ENCODE measurements around the gene SLC28A3. TPM values are rescaled to one million over a fixed set of nuclear protein-coding genes. Genes with fewer than 3 reads are reported as not detected.
"Not testable (repeated sequence)": the region's sequence is repeated elsewhere in the genome, so short reads cannot be mapped to it uniquely, and the experiment has no call there.

The SLC28A3 gene, protein sequence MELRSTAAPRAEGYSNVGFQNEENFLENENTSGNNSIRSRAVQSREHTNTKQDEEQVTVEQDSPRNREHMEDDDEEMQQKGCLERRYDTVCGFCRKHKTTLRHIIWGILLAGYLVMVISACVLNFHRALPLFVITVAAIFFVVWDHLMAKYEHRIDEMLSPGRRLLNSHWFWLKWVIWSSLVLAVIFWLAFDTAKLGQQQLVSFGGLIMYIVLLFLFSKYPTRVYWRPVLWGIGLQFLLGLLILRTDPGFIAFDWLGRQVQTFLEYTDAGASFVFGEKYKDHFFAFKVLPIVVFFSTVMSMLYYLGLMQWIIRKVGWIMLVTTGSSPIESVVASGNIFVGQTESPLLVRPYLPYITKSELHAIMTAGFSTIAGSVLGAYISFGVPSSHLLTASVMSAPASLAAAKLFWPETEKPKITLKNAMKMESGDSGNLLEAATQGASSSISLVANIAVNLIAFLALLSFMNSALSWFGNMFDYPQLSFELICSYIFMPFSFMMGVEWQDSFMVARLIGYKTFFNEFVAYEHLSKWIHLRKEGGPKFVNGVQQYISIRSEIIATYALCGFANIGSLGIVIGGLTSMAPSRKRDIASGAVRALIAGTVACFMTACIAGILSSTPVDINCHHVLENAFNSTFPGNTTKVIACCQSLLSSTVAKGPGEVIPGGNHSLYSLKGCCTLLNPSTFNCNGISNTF
- not detected in 2 replicates for total RNA-seq (2014; rRNA removed)
- Bru-seq, nascent RNA = percentile 8 among the genes with signal in this experiment
- percentile 1 among the genes with signal in this experiment for BruChase-seq, experiment 1, labeled RNA remaining after a 6-hour chase
- percentile 1 among the genes with signal in this experiment for BruChase-seq, experiment 2, labeled RNA remaining after a 2-hour chase
- long read RNA-seq = 0 reads

DNA sequence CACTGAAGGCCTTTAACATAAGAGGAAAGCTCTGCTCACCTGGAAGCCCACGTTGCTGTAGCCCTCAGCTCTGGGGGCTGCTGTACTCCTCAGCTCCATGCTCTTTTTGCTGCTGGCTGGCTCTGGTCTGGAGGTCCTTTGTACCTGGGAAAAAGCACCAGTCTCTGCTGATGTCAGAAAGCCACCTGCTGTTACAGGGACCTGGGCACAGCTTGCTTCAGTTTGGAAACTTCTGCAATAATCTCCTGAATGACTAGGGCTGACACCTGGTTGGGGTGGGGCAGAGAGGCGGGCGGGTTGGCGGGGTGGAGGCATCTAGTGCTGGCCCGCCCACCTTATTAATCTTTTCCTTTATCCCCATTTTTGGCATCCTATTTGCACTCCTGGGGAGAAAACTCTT is at the start of gene SLC28A3:
SLC28A3 (minus strand) TSS at position 224 of the 400 bp plus-strand sequence; CDS start at position 99, 125 bp downstream.
- no peak for ATAC-seq

DNA sequence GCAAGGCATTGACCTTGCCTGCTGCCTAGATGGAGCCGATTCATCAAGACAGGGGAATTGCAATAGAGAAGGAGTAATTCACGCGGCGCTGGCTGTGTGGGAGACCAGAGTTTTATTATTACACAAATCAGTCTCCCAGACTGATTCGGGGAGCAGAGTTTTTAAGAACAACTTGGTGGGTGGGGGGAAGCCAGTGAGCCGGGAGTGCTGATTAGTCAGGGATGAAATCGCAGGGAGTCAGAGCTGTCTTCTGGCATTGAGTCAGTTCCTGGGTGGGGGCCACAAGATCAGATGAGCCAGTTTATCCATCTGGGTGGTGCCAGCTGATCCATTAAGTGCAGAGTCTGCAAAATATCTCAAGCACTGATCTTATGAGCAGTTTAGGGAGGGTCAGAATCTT is 49.7 kb upstream of the SLC28A3 start:
- peak; percentile 37 for DNase-seq
- intact Hi-C loops (cut with micrococcal nuclease) = loop anchor here (10.0 kb wide), 2 partner anchors 1305 to 1395 kb away; no protein-coding TSS in a partner anchor
- H2AFZ ChIP-seq (ENCODE audit: low read length); H3K4me3 ChIP-seq (ENCODE audit: low read length); H3K27ac ChIP-seq (ENCODE audit: low read length); BruUV-seq (replicated peaks); ATAC-seq; POLR2A ChIA-PET (ENCODE audit: unreplicated experiment); H3K9ac ChIP-seq (ENCODE audit: low read length); H3K27me3 ChIP-seq (ENCODE audit: low read length); H3K4me1 ChIP-seq (ENCODE audit: insufficient read depth, low read length); H3K9me3 ChIP-seq (ENCODE audit: low read length); H3K4me2 ChIP-seq (ENCODE audit: low read length); H3K36me3 ChIP-seq (ENCODE audit: low read depth, low read length); H3K79me2 ChIP-seq (ENCODE audit: low read length); H3K9me2 ChIP-seq (replicated peaks; ENCODE audit: low read length); H4K20me1 ChIP-seq (ENCODE audit: low read length); CTCF ChIA-PET; H3F3A ChIP-seq (ENCODE audit: low read length, unreplicated experiment): not testable (repeated sequence)

More for the DNA sequence above, at the start of gene SLC28A3:
- POLR2A ChIA-PET (ENCODE audit: unreplicated experiment) = no interaction called here
- Histone ChIP-seq H3K9me3 (ENCODE audit: low read length) (no peaks in the 10 kb centered on the region), H3K36me3 (ENCODE audit: low read depth, low read length) (no peaks in the 10 kb centered on the region), H3K79me2 (ENCODE audit: low read length) (no peaks in the 10 kb centered on the region), H3K27ac (ENCODE audit: low read length) (no peak within 1 kb of the TSS), H3K4me1 (ENCODE audit: insufficient read depth, low read length) (no peaks in the 10 kb centered on the region), H3K9ac (ENCODE audit: low read length) (no peak within 1 kb of the TSS), H4K20me1 (ENCODE audit: low read length) (no peaks in the 10 kb centered on the region), H3K4me3 (ENCODE audit: low read length) (no peak within 1 kb of the TSS), H3K4me2 (ENCODE audit: low read length) (no peak within 1 kb of the TSS), H2AFZ (ENCODE audit: low read length) (0 out of 2 replicates have a peak within 1 kb of the TSS, but pooled peaks have one; percentile 7), H3F3A (ENCODE audit: low read length, unreplicated experiment) (no peaks in the 10 kb centered on the region), H3K9me2 (replicated peaks; ENCODE audit: low read length) (no peaks in the 10 kb centered on the region), H3K27me3 (ENCODE audit: low read length) (no peaks in the 10 kb centered on the region)
- intact Hi-C loops (cut with micrococcal nuclease) = no loop called here
- DNase-seq = no peak
- no TSS peak for BruUV-seq (replicated peaks)
- CTCF ChIA-PET = no interaction called here
- TF ChIP-seq EZH2phosphoT487 (IDR thresholded peaks at IDR 0.05; ENCODE audit: borderline replicate concordance, low read length) = no peak
- TF ChIP-seq EZH2 (IDR thresholded peaks at IDR 0.05; ENCODE audit: low read length, unreplicated experiment) = no peak
- TF ChIP-seq, protein P1, sequence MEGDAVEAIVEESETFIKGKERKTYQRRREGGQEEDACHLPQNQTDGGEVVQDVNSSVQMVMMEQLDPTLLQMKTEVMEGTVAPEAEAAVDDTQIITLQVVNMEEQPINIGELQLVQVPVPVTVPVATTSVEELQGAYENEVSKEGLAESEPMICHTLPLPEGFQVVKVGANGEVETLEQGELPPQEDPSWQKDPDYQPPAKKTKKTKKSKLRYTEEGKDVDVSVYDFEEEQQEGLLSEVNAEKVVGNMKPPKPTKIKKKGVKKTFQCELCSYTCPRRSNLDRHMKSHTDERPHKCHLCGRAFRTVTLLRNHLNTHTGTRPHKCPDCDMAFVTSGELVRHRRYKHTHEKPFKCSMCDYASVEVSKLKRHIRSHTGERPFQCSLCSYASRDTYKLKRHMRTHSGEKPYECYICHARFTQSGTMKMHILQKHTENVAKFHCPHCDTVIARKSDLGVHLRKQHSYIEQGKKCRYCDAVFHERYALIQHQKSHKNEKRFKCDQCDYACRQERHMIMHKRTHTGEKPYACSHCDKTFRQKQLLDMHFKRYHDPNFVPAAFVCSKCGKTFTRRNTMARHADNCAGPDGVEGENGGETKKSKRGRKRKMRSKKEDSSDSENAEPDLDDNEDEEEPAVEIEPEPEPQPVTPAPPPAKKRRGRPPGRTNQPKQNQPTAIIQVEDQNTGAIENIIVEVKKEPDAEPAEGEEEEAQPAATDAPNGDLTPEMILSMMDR (conservative IDR thresholded peaks at IDR 0.05; ENCODE audit: low read depth, low read length) = no peak

DNA sequence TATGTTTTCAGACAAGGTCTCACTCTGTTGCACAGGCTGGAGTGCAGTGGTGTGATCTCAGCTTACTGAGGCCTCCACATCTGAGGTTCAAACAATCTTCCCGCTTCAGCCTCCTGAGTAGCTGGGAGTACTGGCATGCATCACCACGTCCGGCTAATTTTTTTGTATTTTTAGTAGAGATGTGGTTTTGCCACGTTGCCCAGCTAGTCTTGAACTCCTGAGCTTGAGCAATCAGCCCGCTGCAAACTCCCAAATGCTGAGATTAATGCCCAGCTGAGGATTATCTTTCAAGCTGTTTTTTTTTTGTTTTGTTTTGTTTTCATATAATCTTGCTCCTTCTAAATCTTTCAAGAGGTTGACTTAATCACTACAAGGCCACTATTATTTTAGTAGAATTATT is 47.3 kb upstream of the SLC28A3 start:
- TF ChIP-seq, protein P1 (conservative IDR thresholded peaks at IDR 0.05; ENCODE audit: low read depth, low read length) = no peak
- H3K4me2 ChIP-seq (ENCODE audit: low read length) = no peak overlapping the region
- POLR2A ChIA-PET (ENCODE audit: unreplicated experiment) = no interaction called here
- H4K20me1 ChIP-seq (ENCODE audit: low read length) = no peaks in the 10 kb centered on the region
- no peaks in the 10 kb centered on the region for H3K4me1 ChIP-seq (ENCODE audit: insufficient read depth, low read length)
- H3K4me3 ChIP-seq (ENCODE audit: low read length) = no peak overlapping the region
- H3F3A ChIP-seq (ENCODE audit: low read length, unreplicated experiment) = no peaks in the 10 kb centered on the region
- no peak overlapping the region for H3K27ac ChIP-seq (ENCODE audit: low read length)
- no peaks in the 10 kb centered on the region for H3K36me3 ChIP-seq (ENCODE audit: low read depth, low read length)
- no peaks in the 10 kb centered on the region for H3K27me3 ChIP-seq (ENCODE audit: low read length)
- H3K9me2 ChIP-seq (replicated peaks; ENCODE audit: low read length) = no peaks in the 10 kb centered on the region
- H3K9ac ChIP-seq (ENCODE audit: low read length) = no peak overlapping the region
- ATAC-seq (no peak), DNase-seq (no peak)
- no peak overlapping the region for H2AFZ ChIP-seq (ENCODE audit: low read length)
- intact Hi-C loops (cut with micrococcal nuclease) = no loop called here
- CTCF ChIA-PET = no interaction called here
- no peaks in the 10 kb centered on the region for H3K79me2 ChIP-seq (ENCODE audit: low read length)
- no peaks in the 10 kb centered on the region for H3K9me3 ChIP-seq (ENCODE audit: low read length)
- no TSS peak for BruUV-seq (replicated peaks)
